Measurements from ENCODE around the gene ARHGAP10.

- TF ChIP-seq POLR2A (IDR thresholded peaks at IDR 0.05; ENCODE audit: low read length) (no peak), GATA1 (IDR thresholded peaks at IDR 0.05; ENCODE audit: low read depth, low read length) (no peak)
Observed at GRCh38 chr4:147830987-147831386, 99.1 kb downstream of the ARHGAP10 start.

Measured in erythroblast (primary cell).